ENCODE measurements around the gene CENPB.

DNA sequence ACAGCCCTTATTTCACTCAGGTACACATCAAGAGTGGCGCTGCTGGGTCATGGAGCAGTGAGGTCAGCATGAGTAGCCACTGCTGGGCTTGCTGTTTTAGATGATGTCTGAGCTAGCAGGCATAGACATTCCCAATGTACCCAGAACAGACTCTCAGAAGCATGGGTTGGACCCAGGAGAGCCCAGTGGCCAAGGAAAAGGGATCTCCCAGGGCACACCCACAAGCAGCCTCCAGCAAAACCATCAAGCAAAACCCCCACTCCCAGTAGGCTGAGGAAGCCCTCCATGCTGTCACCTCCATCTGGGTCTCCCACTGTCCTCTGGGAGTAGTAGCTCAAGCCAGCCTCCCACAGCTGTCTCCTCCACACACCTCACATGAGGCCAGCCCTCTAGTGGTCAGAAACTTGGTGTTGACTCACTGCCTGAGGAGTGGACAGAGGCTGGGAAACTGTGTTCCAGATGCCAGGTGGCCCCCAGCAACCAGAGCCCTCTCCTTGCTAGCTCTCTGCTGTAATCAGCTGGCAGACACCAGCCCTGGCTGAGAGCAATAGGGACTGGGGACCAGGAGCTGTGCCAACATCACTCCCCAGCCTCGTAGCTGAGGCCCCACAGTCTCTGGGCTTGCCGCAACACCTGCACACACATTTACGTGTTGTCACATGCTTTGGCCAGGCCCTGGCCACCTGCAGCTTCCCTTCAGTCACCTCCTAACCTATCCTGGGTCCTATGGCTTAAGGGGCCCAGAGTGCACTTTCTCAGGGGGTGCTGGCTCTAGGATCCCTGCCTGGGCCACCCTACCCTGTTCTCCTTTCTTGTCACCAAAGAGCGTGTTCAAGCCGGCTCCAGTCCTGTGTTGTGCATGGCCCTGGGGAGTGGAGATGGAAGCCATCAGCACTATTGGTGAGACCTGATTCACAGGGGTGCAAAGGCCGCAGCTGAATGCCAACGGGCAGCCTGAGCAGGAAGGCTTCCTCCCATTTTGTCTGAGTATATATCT is 31.9 kb upstream of the CENPB start:
- TF ChIP-seq, protein P1, sequence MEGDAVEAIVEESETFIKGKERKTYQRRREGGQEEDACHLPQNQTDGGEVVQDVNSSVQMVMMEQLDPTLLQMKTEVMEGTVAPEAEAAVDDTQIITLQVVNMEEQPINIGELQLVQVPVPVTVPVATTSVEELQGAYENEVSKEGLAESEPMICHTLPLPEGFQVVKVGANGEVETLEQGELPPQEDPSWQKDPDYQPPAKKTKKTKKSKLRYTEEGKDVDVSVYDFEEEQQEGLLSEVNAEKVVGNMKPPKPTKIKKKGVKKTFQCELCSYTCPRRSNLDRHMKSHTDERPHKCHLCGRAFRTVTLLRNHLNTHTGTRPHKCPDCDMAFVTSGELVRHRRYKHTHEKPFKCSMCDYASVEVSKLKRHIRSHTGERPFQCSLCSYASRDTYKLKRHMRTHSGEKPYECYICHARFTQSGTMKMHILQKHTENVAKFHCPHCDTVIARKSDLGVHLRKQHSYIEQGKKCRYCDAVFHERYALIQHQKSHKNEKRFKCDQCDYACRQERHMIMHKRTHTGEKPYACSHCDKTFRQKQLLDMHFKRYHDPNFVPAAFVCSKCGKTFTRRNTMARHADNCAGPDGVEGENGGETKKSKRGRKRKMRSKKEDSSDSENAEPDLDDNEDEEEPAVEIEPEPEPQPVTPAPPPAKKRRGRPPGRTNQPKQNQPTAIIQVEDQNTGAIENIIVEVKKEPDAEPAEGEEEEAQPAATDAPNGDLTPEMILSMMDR (IDR thresholded peaks at IDR 0.05) = peak; percentile 30 to 75 (median 50)
- TF ChIP-seq POLR2A (IDR thresholded peaks at IDR 0.05) = no peak
